HCEC 1CT (cell line): ENCODE results near the gene SRGAP2B.
"Not testable (repeated sequence)": the region's sequence is repeated elsewhere in the genome, so short reads cannot be mapped to it uniquely, and the experiment has no call there.

ENCODE experiments used
- DNase-seq: peaks from one replicate; pipeline ENCODE4 v3.0.0-alpha.2; 2017

Gene SRGAP2B

GRCh38 chr1:145041519-145041918 lies 53.6 kb downstream of the SRGAP2B start:
- DNase-seq: not testable (repeated sequence)

- not testable (repeated sequence) for DNase-seq
Observed at GRCh38 chr1:145036019-145036418, 59.1 kb downstream of the SRGAP2B start.

DNA sequence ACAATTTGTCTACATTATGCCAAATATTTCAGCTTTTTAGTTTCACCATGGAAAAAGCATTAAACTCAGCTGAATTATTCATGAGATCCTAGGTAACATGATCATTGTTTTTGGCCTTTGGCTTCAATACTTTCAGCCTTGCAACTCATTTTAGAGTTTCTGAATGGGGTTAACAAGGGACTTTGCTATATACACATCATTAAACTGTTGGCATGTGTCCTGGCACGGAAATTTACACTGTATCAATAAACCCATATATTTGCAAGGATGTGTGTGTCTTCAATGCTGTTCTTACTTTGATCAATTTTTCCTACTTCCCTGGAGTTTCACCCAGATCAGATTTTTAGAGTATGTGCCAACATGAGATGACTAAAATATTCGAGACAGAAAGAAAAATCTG lies 61.6 kb downstream of the SRGAP2B start:
- DNase-seq: not testable (repeated sequence)

DNA sequence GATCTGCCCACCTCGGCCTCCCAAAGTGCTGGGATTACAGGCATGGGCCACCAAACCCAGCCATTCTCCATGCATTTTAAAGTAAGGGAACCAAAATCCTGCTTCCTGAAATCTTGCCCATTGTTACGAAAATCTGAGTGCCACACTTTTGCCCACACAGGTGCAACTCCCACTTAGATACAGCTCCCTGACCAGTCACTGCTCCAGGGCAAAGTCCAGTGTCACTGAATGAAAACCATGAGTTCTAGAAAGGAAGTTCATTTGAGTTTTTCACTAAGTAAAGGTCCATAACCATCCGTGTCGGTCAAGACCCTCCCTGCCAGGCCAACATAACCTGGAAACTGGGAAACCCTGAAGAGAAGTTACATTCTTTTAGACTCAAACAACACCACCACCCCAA lies 67.9 kb downstream of the SRGAP2B start:
- DNase-seq: not testable (repeated sequence)

- not testable (repeated sequence) for DNase-seq
Observed at GRCh38 chr1:145025286-145025685, 69.8 kb downstream of the SRGAP2B start.

DNA sequence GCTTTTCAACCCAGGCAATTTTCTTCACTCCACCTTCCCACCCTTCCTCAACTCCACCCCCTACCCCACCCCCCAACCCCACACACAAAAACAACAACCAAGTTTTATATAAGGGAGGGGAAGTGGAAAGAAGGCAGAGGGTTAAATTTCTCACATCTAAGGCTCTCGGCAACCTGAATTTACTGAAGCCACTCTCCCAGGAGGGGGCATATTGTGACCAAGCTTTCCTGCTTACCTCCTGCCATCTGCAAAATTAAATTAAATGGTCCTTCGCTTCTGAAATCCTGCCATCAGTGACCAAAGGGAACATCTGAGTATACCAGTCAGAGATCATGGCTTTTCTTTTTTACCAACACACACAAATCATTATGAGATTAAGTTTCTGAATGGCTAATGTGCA lies 72.9 kb downstream of the SRGAP2B start:
- DNase-seq: not testable (repeated sequence)

- DNase-seq: not testable (repeated sequence)
Observed at GRCh38 chr1:145021749-145022148, 73.4 kb downstream of the SRGAP2B start.

GRCh38 chr1:145019709-145020108 lies 75.4 kb downstream of the SRGAP2B start:
- not testable (repeated sequence) for DNase-seq

- not testable (repeated sequence) for DNase-seq
Observed at GRCh38 chr1:145017725-145018124, 77.4 kb downstream of the SRGAP2B start.

GRCh38 chr1:145016492-145016862 lies 78.7 kb downstream of the SRGAP2B start:
- DNase-seq: not testable (repeated sequence)

DNA sequence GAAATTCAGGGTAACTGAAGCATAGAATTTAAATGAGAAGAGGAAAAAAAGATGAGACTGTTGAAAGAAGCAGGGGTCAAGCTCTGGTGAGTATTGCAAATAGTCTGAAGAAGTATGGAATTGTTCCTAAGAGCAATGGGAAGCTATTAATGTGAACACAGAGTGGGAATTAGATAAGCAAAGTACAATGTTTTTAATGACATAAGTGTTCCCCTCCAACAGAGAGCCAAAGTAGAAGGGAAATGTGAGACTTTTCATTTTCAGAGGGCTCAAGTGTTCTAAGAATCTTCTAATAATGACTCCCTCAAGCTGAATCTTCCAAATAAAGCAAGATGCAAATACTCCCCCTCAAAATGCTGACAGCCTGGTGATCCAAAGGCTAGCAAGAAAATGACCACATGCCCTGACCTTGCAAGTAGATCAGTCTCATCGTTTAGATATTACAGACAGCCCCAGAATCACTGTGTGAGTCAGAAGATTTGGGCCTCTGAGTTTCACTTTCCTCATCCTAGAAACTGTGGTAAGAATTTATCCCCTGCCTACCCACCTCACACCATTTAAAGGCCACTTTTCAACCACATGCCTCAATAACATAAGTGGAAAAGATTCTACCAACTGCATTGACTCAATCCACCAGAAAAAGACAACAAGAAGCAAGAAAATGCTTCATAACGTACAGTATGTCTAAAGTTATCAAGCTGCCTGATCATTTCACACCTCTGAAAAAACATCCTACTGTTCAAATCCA lies 79.2 kb downstream of the SRGAP2B start:
- DNase-seq: not testable (repeated sequence)

- DNase-seq: not testable (repeated sequence)
Observed at GRCh38 chr1:145013353-145013752, 81.8 kb downstream of the SRGAP2B start.

DNA sequence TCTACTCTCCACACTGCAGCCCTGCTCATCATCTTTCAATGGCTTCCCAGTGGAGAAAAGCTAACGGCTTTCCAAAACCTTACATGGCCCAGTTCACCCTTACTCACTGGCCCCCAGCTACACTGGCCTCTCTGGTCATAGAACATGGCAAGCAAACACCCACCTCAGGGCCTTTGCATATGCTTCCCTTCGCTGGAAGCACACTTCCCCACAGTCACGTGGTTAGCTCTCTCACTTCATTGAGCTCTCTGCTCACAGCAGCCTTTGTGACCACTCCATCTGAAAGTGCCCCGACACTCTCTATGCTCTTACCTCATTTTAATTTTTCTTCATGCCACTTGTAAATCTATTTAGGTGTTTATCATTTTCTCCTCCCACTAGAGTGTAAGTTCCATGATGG lies 83.3 kb downstream of the SRGAP2B start:
- not testable (repeated sequence) for DNase-seq

DNA sequence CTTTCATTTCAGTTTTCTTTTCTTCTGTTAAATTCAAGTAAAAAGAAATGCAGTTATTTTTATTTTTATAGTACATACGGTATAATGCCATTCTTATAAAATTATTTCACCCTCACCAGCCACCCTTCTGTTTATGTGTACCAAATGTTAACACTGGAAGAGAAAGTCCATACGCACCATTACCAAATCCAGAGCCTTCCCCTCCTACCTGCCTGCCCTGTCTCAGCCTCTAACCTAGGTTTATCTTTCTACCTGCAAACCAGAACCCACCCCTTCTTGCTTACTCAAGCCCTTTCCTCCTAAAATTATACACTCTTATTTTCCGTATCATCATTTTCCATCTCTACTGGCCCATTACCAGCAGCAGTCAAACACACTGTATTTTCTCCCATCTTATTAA lies 84.5 kb downstream of the SRGAP2B start:
- not testable (repeated sequence) for DNase-seq

DNA sequence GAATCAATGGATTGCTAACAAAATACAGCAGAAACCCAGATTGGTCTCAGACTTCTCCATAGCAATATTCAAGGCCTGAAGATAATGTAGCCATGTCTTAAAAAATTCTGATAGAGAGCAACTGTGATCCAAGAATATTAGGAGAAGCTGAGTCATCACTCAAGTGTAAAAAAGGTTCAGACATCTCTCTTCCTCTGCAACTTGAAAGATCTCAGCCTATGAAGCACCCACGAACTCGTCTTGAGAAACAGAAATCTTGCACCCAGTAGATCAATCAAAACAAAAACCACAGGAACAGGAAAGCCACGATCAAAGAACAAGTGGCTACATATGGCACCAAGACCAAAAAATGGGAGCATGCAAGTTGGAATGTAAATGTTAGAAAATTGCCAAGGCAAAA lies 85.2 kb downstream of the SRGAP2B start:
- DNase-seq: not testable (repeated sequence)

GRCh38 chr1:145008388-145008787 lies 86.7 kb downstream of the SRGAP2B start:
- DNase-seq: not testable (repeated sequence)

DNA sequence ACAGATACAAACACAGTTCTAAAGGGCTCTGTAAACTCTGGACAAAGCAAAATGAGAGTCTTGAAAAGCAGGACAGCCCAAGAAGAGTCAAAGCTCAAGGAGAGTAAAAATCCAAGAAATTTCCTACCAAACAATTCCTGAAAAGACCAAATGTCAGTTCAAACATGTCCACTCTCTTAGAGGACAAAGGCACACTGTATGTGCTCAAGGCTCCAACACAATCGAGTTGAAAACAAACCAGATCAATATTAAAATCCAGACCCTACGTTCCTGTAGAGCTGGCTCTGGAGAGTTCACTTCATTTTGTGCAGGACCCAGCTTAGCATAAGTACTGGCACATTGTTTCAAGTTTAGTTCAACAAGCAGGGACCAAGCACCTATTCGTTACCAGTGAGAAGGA lies 90.0 kb downstream of the SRGAP2B start:
- DNase-seq: not testable (repeated sequence)

DNA sequence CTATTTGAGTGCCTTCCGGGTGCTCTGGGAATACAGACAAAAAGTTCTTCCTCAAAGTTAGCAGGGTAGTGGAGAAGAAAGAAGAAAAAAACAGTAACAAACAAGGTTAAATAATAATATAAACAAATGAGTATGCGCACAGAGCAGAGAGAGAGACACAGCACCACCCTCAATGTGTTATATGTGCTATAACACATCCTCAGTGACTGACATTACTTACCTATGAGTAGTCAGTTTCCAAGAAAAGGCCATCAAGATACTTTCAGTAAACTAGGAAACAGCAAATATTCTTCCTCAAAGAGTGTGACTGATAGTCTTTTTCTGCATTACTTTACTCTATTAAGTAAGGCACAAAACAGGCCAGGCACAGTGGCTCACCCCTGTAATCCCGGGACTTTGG lies 93.7 kb downstream of the SRGAP2B start:
- DNase-seq: not testable (repeated sequence)

GRCh38 chr1:145000743-145001326 lies 94.3 kb downstream of the SRGAP2B start:
- DNase-seq: not testable (repeated sequence)

DNA sequence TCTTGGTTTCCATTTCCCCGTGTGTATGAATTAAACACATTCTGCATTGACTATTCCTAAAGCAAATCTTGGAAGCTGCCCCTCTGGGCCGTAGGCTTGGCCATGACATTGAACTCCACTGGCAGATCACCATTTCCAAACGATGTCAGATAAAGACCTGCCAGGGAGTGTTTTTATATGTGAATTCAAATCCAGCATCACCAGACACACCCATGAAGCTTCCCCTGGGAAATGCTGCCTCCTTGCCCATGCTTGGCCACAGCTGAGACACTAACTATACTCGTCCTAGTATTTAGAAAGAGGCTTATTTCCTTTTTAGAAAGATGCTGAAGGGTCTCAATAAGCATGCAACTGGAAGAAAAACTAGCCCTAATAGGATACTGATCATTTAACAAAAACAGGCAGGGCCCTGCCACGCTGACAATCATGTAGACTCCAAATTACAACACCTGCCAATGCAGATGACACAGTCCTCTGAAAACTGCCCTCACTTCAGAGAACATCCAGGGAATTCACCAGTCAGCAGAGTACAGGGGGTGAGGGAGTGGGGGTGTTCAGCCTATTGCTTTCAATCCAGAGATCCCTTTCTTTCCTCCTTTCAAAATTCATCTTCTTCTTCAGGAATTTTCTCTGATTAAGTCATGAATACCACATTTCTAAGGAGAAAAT lies 94.9 kb downstream of the SRGAP2B start:
- not testable (repeated sequence) for DNase-seq

DNA sequence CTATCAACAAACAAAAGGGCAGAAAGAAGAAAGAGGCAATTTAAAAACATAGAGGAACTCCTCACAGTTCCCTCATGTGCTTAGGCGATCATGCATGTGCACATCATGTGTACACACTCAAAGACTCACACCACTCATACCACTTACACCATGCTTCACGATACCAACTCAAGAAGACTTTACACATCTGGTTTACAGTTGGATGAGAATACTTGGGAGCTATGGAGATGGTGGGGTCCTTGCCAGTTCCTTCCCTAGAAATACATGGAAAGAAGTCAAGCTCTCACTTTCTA lies 96.2 kb downstream of the SRGAP2B start:
- not testable (repeated sequence) for DNase-seq

DNA sequence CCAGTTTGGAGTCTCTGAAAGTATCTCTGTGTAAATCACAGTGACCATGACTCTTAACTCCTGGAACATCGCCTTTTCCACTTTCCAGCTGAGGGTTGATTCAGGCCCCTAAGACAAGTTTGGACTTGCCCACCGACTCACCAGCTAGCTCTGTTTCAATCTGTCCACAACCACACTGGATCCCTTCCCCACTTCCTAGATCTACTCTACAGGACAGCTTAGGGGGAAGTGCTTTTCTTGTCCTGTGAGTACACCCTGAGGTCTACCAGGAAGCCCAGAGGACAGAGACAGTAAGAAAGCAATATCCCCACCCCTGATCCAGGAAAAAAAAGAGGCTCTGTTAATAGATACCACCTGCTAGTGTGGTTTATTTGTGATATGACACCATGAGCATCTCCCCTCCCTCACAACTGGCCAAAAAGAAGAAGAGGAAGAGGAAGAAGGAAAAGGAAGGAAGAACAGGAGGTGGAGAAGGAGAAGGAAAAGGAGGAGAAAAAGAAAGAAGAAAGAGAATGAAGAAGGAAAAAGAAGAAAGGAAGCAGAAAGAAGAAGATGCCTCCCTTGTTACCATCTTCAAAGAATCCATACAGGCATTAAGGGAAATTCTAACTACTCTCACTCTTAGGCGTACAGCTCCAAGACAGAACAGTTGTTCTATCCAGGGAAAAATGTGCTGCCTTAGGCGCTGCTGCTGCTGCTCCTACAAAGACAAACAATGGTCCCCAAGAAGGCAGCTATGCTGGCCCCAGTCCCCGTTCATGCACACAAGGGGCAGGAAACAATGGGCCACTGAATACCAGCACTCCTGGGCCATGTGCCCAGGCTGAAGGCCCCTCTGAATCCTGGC lies 96.8 kb downstream of the SRGAP2B start:
- DNase-seq: not testable (repeated sequence)

GRCh38 chr1:144995833-144996410 lies 99.2 kb downstream of the SRGAP2B start:
- DNase-seq: peak; percentile 46
